ENCODE data around the gene CORO2B. TPM values are rescaled to one million over a fixed set of nuclear protein-coding genes. Genes with fewer than 3 reads are reported as not detected.

Gene CORO2B
- total and polyA plus RNA-seq, 9 of the 15 experiments (the other 6 are each of a cell fraction or from before 2014, with no cell fraction given) = not detected

GRCh38 chr15:68646696-68647095 is 67.9 kb downstream of the CORO2B start:
- TF ChIP-seq NCOA6 (IDR thresholded peaks at IDR 0.05) = no peak
- no peak for TF ChIP-seq HEY1 (CRISPR knock-in tag; IDR thresholded peaks at IDR 0.05; ENCODE audit: borderline replicate concordance)
- TF ChIP-seq CREB1 (IDR thresholded peaks at IDR 0.05) = no peak
- no peak for TF ChIP-seq CREB1 (CRISPR knock-in tag; IDR thresholded peaks at IDR 0.05)
- no peak for TF ChIP-seq SRSF9 (IDR thresholded peaks at IDR 0.05; ENCODE audit: borderline replicate concordance, low read depth, low read length)
- TF ChIP-seq HDGF (IDR thresholded peaks at IDR 0.05) = no peak
- TF ChIP-seq ZBTB5 (IDR thresholded peaks at IDR 0.05) = no peak
- TF ChIP-seq ZBTB34 (CRISPR knock-in tag; IDR thresholded peaks at IDR 0.05) = no peak
- no peak for TF ChIP-seq TAF9B (IDR thresholded peaks at IDR 0.05; ENCODE audit: partially characterized antibody)
- TF ChIP-seq ZNF76 (CRISPR knock-in tag; IDR thresholded peaks at IDR 0.05; ENCODE audit: borderline replicate concordance) = no peak
- no peak for TF ChIP-seq ATF2 (CRISPR knock-in tag; IDR thresholded peaks at IDR 0.05)
- no peak for TF ChIP-seq TEAD4 (IDR thresholded peaks at IDR 0.05; ENCODE audit: low read length)
- no peak for TF ChIP-seq TEAD4 (CRISPR knock-in tag; IDR thresholded peaks at IDR 0.05; ENCODE audit: borderline replicate concordance)
- no peak for TF ChIP-seq EGR1 (conservative IDR thresholded peaks at IDR 0.05)
- TF ChIP-seq ZBTB1 (CRISPR knock-in tag; IDR thresholded peaks at IDR 0.05; ENCODE audit: borderline replicate concordance, low read depth) = no peak
- TF ChIP-seq MAFG (tag; conservative IDR thresholded peaks at IDR 0.05) = no peak
- no peak for TF ChIP-seq ZNF354B (CRISPR knock-in tag; IDR thresholded peaks at IDR 0.05)
- TF ChIP-seq NFIC (IDR thresholded peaks at IDR 0.05) = no peak
- no TSS peak for BruUV-seq (replicated peaks)
- H3K9me1 ChIP-seq (ENCODE audit: control insufficient read depth, insufficient read depth, low read length) = no peaks in the 10 kb centered on the region
- ChIA-PET POLR2A (interaction anchor here (0.6 to 1.3 kb wide), 2 partner anchors 9 to 168 kb away, joined by 3 read pairs; no protein-coding TSS in a partner anchor), CTCF (ENCODE audit: low intra/inter-chr PET ratio) (no interaction called here)
- no peaks in the 10 kb centered on the region for H3K9me3 ChIP-seq (replicated peaks; ENCODE audit: control insufficient read depth, insufficient read depth, low read depth, low read length)
- H3K4me2 ChIP-seq (ENCODE audit: insufficient read depth, low read length) = no peak overlapping the region
- peaks cover 15 to 37% of the 10 kb centered on the region in 2 experiments; a peak in 3 of 5 replicates for H3K27me3 ChIP-seq (ENCODE audit: control insufficient read depth in 2 of 2, insufficient read depth in 2 of 2, low read length in 2 of 2)
- FAIRE-seq = no peak
- intact Hi-C loops (cut with micrococcal nuclease) = no loop called here
- WGBS (ENCODE audit: insufficient coverage, low coverage, missing lambda C conversion rate) = 5% methylated on average over 5 of the region's 5 CpGs
- DNase-seq (ENCODE audit: extremely low read depth in 1 of 4, low spot score in 3 of 4) = no peak
- H3K79me2 ChIP-seq (ENCODE audit: control insufficient read depth, insufficient read depth, low read length) = no peaks in the 10 kb centered on the region
- H2AFZ ChIP-seq (ENCODE audit: low read depth, low read length) = no peak overlapping the region
- no peak overlapping the region for H3K9ac ChIP-seq (ENCODE audit: insufficient read depth in 1 of 2, low read depth in 2 of 2, low read length in 2 of 2)
- no peak for ATAC-seq
- no peaks in the 10 kb centered on the region; the same call in none of the 2 replicates for H4K20me1 ChIP-seq (replicated peaks; ENCODE audit: control insufficient read depth, insufficient read depth, low read length)
- no peak overlapping the region for H3K4me3 ChIP-seq
- no peak overlapping the region for H3K27ac ChIP-seq (ENCODE audit: extremely low read depth, low read depth, low read length)
- peaks cover 0 to 7% of the 10 kb centered on the region in 2 experiments; a peak in 2 of 5 replicates for H3K4me1 ChIP-seq (replicated peaks in 1 of 2; ENCODE audit: control insufficient read depth in 2 of 2, insufficient read depth in 2 of 2, low read length in 2 of 2)
- in situ Hi-C loops (cut with MboI) = no loop called here
- H3K36me3 ChIP-seq (ENCODE audit: control insufficient read depth, insufficient read depth, low read length) = no peaks in the 10 kb centered on the region

Data from K562 (cell line).